Transverse colon (tissue), 4 donors: ENCODE results near the gene FOLR1.

Experiments used
- CTCF ChIP-seq, 5 experiments: fragments of 200-600 bp in 3 of 5; fragments of 450-650 bp in 2 of 5; sonication (generic) in 3 of 5; IDR thresholded peaks; 1 replicate in 2 of 5; 2 replicates in 3 of 5; pipeline ENCODE4 v1.5.1; 2016 to 2017; ENCODE audit warnings: antibody characterized with exemption in 5 of 5, inconsistent platforms in 3 of 5, mild to moderate bottlenecking in 2 of 5, moderate library complexity in 1 of 5
- POLR2A ChIP-seq: fragments of 450-650 bp; IDR thresholded peaks from one replicate; pipeline ENCODE4 v1.6.1; 2016; ENCODE audit warnings: antibody characterized with exemption, mild to moderate bottlenecking, moderate library complexity
- POLR2AphosphoS5 ChIP-seq, 3 donors: sonication (generic); formaldehyde crosslinking; IDR thresholded peaks; one replicate each; pipeline ENCODE4 v1.6.1; 2016; ENCODE audit warnings: antibody characterized with exemption in 3 of 3

- TF ChIP-seq POLR2AphosphoS5 (IDR thresholded peaks at IDR 0.05) (no peak), CTCF (IDR thresholded peaks at IDR 0.05) (no peak), POLR2A (no peak)
These were observed 42.0 kb downstream of the FOLR1 start for GRCh38 chr11:72233773-72234513.
